Chondrocyte (in vitro differentiated cells): ENCODE results near the gene PNRC2. TPM values are rescaled to one million over a fixed set of nuclear protein-coding genes. Genes with fewer than 3 reads are reported as not detected.
"Not testable (repeated sequence)": the region's sequence is repeated elsewhere in the genome, so short reads cannot be mapped to it uniquely, and the experiment has no call there.

Experiments used
- DNase-seq: peaks from one replicate; pipeline ENCODE4 v3.0.0; 2021; ENCODE audit warnings: mixed read lengths, low spot score
- H3K27ac Mint-ChIP-seq: one replicate; pipeline ENCODE4 v1.8.0; 2021; ENCODE audit warnings: mild to moderate bottlenecking, moderate library complexity, mixed read lengths; ENCODE audit not compliant: unreplicated experiment
- H3K27me3 Mint-ChIP-seq: 2 replicates; pipeline ENCODE4 v1.8.0; 2021; ENCODE audit warnings: low read depth, mixed read lengths
- H3K36me3 Mint-ChIP-seq: 2 replicates; pipeline ENCODE4 v1.8.0; 2021; ENCODE audit warnings: low read depth, mixed read lengths
- H3K4me1 Mint-ChIP-seq: 2 replicates; pipeline ENCODE4 v1.8.0; 2021; ENCODE audit warnings: low read depth, mild to moderate bottlenecking, mixed read lengths
- H3K4me3 Mint-ChIP-seq: one replicate; pipeline ENCODE4 v1.8.0; 2021; ENCODE audit warnings: mild to moderate bottlenecking, moderate library complexity, mixed read lengths; ENCODE audit not compliant: unreplicated experiment
- H3K9me3 Mint-ChIP-seq: 2 replicates; pipeline ENCODE4 v1.8.0; 2021; ENCODE audit warnings: low read depth, mixed read lengths
- total RNA-seq: library from RNA; stranded (reverse); gene quantifications from 3 replicates; pipeline ENCODE4 v1.2.1, GENCODE V29; 2021
- TF ChIP-seq, protein P1 (sequence below): fragments of 200-600 bp; sonication (generic); IDR thresholded peaks from 2 replicates; pipeline ENCODE4 v1.5.0; 2021; ENCODE audit warnings: antibody characterized with exemption, mild to moderate bottlenecking, moderate library complexity

The PNRC2 gene
- total RNA-seq, 1 donor from 2014 or later, result 54.2 TPM

DNA sequence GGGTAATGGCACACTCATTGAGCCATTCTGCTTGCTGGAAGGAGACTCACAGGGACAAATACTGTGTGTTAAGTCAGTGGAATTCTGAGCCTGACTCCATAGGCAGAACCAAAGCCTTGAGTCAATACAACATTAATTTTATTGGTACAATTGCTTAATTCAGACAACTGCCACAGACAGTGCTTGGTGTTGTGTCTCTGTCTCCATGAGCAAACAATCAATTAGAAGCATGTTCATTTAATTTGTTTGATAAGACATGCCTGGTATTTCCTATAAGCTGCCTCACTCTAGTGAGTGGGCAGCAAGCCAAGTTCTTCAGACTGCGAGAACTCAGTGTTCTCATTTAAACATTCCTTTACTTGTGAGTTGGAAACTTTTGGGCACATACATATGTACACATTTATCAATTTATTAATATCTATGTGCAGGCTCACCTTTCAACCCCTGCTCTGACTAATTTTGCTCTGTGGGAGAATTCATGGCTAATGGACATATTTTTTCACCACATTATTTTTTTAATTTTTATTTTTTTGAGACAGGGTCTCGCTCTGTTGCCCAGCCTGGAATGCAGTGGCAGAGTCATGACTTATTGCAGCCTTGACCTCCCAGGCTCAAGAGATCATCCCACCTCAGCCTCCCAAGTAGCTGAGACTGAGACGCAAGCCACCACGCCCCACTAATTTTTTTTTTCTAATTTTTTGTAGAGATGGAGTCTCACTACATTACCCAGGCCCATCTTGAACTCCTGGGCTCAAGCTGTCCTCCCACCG, 25.0 kb downstream of the PNRC2 start:
- no peaks in the 10 kb centered on the region for H3K9me3 Mint-ChIP-seq
- peaks cover 36% of the 10 kb centered on the region for H3K4me1 Mint-ChIP-seq
- no peaks in the 10 kb centered on the region for H3K36me3 Mint-ChIP-seq
- TF ChIP-seq, protein P1, sequence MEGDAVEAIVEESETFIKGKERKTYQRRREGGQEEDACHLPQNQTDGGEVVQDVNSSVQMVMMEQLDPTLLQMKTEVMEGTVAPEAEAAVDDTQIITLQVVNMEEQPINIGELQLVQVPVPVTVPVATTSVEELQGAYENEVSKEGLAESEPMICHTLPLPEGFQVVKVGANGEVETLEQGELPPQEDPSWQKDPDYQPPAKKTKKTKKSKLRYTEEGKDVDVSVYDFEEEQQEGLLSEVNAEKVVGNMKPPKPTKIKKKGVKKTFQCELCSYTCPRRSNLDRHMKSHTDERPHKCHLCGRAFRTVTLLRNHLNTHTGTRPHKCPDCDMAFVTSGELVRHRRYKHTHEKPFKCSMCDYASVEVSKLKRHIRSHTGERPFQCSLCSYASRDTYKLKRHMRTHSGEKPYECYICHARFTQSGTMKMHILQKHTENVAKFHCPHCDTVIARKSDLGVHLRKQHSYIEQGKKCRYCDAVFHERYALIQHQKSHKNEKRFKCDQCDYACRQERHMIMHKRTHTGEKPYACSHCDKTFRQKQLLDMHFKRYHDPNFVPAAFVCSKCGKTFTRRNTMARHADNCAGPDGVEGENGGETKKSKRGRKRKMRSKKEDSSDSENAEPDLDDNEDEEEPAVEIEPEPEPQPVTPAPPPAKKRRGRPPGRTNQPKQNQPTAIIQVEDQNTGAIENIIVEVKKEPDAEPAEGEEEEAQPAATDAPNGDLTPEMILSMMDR, result no peak
- no peak for DNase-seq
- no peak overlapping the region for H3K4me3 Mint-ChIP-seq
- H3K27me3 Mint-ChIP-seq, result no peaks in the 10 kb centered on the region
- peak overlapping the region; percentile 85 for H3K27ac Mint-ChIP-seq

DNA sequence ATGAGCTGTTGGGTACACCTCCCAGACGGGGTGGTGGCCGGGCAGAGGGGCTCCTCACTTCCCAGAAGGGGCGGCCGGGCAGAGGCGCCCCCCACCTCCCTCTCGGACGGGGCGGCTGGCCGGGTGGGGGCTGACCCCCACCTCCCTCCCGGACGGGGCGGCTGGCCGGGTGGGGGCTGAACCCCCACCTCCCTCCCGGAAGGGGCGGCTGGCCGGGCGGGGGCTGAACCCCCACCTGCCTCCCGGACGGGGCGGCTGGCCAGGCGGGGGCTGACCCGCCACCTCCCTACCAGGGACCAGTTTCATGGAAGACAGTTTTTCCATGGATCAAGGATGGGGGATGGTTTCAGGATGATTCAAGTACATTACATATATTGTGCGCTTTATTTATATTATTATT, 27.4 kb downstream of the PNRC2 start:
- H3K9me3 Mint-ChIP-seq, DNase-seq, H3K4me3 Mint-ChIP-seq, H3K36me3 Mint-ChIP-seq, H3K27ac Mint-ChIP-seq, H3K27me3 Mint-ChIP-seq: not testable (repeated sequence)
- H3K4me1 Mint-ChIP-seq, result peaks cover 25% of the 10 kb centered on the region

DNA sequence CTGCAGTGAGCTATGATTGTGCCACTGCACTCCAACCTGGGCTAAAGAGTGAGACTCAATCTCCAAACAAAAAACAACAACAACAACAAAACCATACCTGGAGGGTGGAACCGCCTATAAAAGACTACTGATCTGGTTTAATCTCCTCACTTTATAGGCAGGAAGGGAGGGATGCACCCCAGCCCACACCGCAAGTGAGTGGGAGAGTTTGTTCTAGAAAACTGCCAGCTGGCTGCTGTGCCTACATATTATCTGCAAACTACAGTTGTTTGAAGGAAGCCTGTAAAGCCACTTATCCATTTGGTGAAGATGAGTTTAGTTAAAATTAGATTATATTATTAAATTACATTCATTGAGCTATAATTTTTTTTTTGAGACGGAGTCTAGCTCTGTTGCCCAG, 29.6 kb downstream of the PNRC2 start:
- TF ChIP-seq, protein P1, result no peak
- no peak for DNase-seq
- Mint-ChIP-seq H3K4me3 (no peak overlapping the region), H3K27me3 (no peaks in the 10 kb centered on the region), H3K27ac (no peak overlapping the region), H3K36me3 (no peaks in the 10 kb centered on the region), H3K9me3 (no peaks in the 10 kb centered on the region), H3K4me1 (peaks cover 14% of the 10 kb centered on the region)

DNA sequence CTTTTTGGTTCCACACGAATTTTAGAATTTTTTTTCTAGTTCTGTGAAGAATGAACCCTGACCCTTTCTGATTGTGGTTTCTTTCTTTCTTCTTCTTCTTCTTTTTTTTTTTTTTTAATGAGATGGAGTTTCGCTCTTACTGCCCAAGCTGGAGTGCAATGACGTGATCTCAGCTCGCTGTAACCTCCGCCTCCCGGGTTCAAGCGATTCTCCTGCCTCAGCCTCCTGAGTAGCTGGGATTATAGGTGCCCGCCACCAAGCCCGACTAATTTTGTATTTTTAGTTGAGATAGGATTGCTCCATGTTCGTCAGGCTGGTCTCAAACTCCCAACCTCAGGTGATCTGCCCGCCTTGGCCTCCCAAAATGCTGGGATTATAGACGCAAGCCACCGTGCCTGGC, 32.4 kb downstream of the PNRC2 start:
- H3K9me3 Mint-ChIP-seq, DNase-seq, H3K4me1 Mint-ChIP-seq, H3K4me3 Mint-ChIP-seq, H3K27ac Mint-ChIP-seq, H3K36me3 Mint-ChIP-seq, H3K27me3 Mint-ChIP-seq: not testable (repeated sequence)

DNA sequence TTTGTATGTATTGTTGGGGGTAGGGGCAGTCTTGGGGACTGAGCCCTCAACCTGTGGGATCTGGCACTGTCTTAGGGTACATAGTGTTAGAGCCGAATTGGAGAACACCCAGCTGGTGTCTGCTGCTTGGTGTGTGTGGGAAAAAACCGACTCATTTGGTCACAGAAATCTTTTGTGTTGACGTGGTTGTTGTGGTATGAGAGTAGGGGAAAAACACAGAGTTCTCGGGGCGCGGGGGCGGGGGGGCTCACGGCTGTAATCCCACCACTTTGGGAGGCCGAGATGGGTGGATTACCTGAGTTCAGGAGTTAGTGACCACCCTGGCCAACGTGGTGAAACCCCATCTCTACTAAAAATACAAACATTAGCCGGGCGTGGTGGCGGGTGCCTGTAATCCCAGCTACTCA, 35.8 kb downstream of the PNRC2 start:
- peak overlapping the region; percentile 60 for H3K27ac Mint-ChIP-seq
- DNase-seq, result no peak
- H3K4me1 Mint-ChIP-seq, result peaks cover 15% of the 10 kb centered on the region
- H3K27me3 Mint-ChIP-seq, result no peaks in the 10 kb centered on the region
- H3K9me3 Mint-ChIP-seq, result no peaks in the 10 kb centered on the region
- H3K4me3 Mint-ChIP-seq, result no peak overlapping the region
- H3K36me3 Mint-ChIP-seq, result no peaks in the 10 kb centered on the region
- TF ChIP-seq, protein P1, result no peak

DNA sequence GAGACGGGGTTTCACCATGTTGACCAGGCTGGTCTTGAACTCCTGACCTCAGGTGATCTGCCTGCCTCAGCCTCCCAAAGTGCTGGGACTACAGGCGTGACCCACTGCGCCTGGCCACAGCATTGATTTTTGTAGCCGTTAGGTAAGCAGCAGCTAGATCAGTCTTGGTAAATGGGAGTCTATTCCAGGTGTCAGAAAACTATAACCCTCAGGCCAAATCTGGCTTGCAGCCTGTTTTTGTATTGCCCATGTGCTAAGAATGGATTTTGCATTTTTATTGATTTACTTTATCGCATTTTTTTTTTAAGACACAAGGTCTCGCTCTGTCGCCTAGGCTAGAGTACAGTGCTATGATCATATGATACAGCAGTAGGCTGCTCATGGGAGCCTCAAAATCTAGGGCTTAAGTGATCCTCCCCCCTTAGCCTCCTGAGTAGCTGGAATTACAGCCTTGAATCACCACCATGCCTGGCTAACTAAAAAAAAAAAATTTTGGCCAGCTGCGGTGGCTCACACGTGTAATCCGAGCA, 37.1 kb downstream of the PNRC2 start:
- peaks cover 15% of the 10 kb centered on the region for H3K4me1 Mint-ChIP-seq
- no peak for DNase-seq
- no peaks in the 10 kb centered on the region for H3K36me3 Mint-ChIP-seq
- no peaks in the 10 kb centered on the region for H3K27me3 Mint-ChIP-seq
- H3K27ac Mint-ChIP-seq, result no peak overlapping the region
- no peaks in the 10 kb centered on the region for H3K9me3 Mint-ChIP-seq
- TF ChIP-seq, protein P1, result no peak
- H3K4me3 Mint-ChIP-seq, result no peak overlapping the region
